Measurements from ENCODE around the gene PPM1J. TPM values are rescaled to one million over a fixed set of nuclear protein-coding genes. Genes with fewer than 3 reads are reported as not detected.

Gene PPM1J
- total and polyA plus RNA-seq, 2 of the 13 experiments (the other 11 are each of a cell fraction or from before 2014, with no cell fraction given), result 0.07 to 0.22 TPM

DNA sequence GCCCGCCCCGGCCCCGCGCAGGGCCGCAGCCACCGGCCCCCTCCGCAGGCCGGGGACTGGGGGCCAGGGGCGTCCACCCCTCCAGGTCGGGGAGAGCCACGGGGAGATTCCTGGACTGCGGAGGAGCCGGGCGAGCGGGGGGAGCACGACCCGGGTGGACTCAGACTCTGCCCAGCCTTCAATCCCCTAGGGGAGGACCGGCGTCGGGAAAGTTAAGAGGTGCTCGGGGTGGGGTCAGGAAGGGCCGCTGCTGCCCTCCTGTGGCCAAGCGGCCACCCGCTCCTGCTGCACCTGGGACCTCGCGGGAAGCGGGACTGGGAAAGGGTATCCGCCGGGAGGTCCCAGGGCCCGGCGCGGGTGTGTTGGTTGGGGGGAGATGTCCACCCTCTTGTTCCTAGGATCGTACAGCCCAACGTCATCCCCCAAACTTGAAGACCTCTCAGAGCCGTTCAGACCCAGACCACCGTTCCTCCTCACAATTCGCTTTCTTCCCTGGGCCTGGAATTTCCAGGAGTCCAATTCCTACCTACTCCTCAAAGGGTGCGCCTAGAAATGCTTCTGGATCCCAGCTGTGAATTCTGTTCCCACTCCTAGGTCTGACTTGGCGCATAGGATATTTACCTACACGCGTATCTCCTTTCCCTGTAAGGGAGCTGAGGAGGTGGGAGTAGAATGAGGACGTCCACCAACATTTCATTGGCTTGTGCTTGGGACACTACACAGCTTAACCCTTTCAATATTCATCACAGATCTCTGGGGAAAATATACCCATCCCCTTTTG lies 7.7 kb downstream of the PPM1J start (continued):
- TF ChIP-seq, protein P1, sequence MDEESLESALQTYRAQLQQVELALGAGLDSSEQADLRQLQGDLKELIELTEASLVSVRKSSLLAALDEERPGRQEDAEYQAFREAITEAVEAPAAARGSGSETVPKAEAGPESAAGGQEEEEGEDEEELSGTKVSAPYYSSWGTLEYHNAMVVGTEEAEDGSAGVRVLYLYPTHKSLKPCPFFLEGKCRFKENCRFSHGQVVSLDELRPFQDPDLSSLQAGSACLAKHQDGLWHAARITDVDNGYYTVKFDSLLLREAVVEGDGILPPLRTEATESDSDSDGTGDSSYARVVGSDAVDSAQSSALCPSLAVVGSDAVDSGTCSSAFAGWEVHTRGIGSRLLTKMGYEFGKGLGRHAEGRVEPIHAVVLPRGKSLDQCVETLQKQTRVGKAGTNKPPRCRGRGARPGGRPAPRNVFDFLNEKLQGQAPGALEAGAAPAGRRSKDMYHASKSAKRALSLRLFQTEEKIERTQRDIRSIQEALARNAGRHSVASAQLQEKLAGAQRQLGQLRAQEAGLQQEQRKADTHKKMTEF (CRISPR knock-in tag; IDR thresholded peaks at IDR 0.05), result no peak
- TF ChIP-seq, protein P2, sequence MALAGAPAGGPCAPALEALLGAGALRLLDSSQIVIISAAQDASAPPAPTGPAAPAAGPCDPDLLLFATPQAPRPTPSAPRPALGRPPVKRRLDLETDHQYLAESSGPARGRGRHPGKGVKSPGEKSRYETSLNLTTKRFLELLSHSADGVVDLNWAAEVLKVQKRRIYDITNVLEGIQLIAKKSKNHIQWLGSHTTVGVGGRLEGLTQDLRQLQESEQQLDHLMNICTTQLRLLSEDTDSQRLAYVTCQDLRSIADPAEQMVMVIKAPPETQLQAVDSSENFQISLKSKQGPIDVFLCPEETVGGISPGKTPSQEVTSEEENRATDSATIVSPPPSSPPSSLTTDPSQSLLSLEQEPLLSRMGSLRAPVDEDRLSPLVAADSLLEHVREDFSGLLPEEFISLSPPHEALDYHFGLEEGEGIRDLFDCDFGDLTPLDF (CRISPR knock-in tag; IDR thresholded peaks at IDR 0.05), result peak; percentile 42; the same call in 1 of the 2 replicates
- TF ChIP-seq, protein P3, sequence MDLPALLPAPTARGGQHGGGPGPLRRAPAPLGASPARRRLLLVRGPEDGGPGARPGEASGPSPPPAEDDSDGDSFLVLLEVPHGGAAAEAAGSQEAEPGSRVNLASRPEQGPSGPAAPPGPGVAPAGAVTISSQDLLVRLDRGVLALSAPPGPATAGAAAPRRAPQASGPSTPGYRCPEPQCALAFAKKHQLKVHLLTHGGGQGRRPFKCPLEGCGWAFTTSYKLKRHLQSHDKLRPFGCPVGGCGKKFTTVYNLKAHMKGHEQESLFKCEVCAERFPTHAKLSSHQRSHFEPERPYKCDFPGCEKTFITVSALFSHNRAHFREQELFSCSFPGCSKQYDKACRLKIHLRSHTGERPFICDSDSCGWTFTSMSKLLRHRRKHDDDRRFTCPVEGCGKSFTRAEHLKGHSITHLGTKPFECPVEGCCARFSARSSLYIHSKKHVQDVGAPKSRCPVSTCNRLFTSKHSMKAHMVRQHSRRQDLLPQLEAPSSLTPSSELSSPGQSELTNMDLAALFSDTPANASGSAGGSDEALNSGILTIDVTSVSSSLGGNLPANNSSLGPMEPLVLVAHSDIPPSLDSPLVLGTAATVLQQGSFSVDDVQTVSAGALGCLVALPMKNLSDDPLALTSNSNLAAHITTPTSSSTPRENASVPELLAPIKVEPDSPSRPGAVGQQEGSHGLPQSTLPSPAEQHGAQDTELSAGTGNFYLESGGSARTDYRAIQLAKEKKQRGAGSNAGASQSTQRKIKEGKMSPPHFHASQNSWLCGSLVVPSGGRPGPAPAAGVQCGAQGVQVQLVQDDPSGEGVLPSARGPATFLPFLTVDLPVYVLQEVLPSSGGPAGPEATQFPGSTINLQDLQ (CRISPR knock-in tag; IDR thresholded peaks at IDR 0.05), result no peak
- TF ChIP-seq TCF7 (IDR thresholded peaks at IDR 0.05; ENCODE audit: low read depth), result no peak
- peak; percentile 63 for TF ChIP-seq NRL (CRISPR knock-in tag; IDR thresholded peaks at IDR 0.05; ENCODE audit: borderline replicate concordance)
- TF ChIP-seq, protein P4, sequence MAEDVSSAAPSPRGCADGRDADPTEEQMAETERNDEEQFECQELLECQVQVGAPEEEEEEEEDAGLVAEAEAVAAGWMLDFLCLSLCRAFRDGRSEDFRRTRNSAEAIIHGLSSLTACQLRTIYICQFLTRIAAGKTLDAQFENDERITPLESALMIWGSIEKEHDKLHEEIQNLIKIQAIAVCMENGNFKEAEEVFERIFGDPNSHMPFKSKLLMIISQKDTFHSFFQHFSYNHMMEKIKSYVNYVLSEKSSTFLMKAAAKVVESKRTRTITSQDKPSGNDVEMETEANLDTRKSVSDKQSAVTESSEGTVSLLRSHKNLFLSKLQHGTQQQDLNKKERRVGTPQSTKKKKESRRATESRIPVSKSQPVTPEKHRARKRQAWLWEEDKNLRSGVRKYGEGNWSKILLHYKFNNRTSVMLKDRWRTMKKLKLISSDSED (CRISPR knock-in tag; IDR thresholded peaks at IDR 0.05), result no peak
- TF ChIP-seq SNAPC2 (CRISPR knock-in tag; IDR thresholded peaks at IDR 0.05), result no peak
- peak; percentile 67 for TF ChIP-seq PHF8 (CRISPR knock-in tag; IDR thresholded peaks at IDR 0.05)
- peak; percentile 64; the same call in 1 of the 2 replicates for TF ChIP-seq MAZ (IDR thresholded peaks at IDR 0.05; ENCODE audit: borderline replicate concordance, low read depth, low read length)
- TF ChIP-seq MAZ (CRISPR knock-in tag; IDR thresholded peaks at IDR 0.05; ENCODE audit: low read depth), result peak; percentile 69
- no peak for TF ChIP-seq GZF1 (CRISPR knock-in tag; IDR thresholded peaks at IDR 0.05)
- 0 out of 2 replicates have a peak, but pooled peaks have one; percentile 19 for TF ChIP-seq AHR (CRISPR knock-in tag; IDR thresholded peaks at IDR 0.05)
- no peak for TF ChIP-seq PTBP1 (IDR thresholded peaks at IDR 0.05; ENCODE audit: low read depth, low read length, poor library complexity, severe bottlenecking)
- TF ChIP-seq ZNF256 (CRISPR knock-in tag; conservative IDR thresholded peaks at IDR 0.05), result 0 out of 2 replicates have a peak, but pooled peaks have one; percentile 18
- no peak for TF ChIP-seq SOX13 (IDR thresholded peaks at IDR 0.05)
- TF ChIP-seq SOX13 (CRISPR knock-in tag; conservative IDR thresholded peaks at IDR 0.05 in 1 of 2, IDR thresholded peaks at IDR 0.05 in 1 of 2), result peak in 1 of 2 experiments; percentile 37; a peak in 1 of 4 replicates
- TF ChIP-seq, protein P5, sequence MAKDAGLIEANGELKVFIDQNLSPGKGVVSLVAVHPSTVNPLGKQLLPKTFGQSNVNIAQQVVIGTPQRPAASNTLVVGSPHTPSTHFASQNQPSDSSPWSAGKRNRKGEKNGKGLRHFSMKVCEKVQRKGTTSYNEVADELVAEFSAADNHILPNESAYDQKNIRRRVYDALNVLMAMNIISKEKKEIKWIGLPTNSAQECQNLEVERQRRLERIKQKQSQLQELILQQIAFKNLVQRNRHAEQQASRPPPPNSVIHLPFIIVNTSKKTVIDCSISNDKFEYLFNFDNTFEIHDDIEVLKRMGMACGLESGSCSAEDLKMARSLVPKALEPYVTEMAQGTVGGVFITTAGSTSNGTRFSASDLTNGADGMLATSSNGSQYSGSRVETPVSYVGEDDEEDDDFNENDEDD (CRISPR knock-in tag; IDR thresholded peaks at IDR 0.05; ENCODE audit: borderline replicate concordance), result peak; percentile 41; the same call in 1 of the 2 replicates
- TF ChIP-seq, protein P6, sequence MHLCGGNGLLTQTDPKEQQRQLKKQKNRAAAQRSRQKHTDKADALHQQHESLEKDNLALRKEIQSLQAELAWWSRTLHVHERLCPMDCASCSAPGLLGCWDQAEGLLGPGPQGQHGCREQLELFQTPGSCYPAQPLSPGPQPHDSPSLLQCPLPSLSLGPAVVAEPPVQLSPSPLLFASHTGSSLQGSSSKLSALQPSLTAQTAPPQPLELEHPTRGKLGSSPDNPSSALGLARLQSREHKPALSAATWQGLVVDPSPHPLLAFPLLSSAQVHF (CRISPR knock-in tag; IDR thresholded peaks at IDR 0.05), result peak; percentile 10; the same call in 1 of the 2 replicates
- TF ChIP-seq SP2 (CRISPR knock-in tag; IDR thresholded peaks at IDR 0.05), result no peak

Data from HepG2 (cell line).